Neutrophil (primary cell): Measurements from ENCODE around the gene EMP3.

Experiments used
- H3K27ac ChIP-seq: fragments of 200-600 bp; sonication (generic); 2 replicates; pipeline ENCODE4 v1.5.1; 2016; ENCODE audit warnings: mild to moderate bottlenecking, moderate library complexity
- H3K27me3 ChIP-seq: fragments of 200-600 bp; sonication (generic); 2 replicates; pipeline ENCODE4 v1.6.0; 2016; ENCODE audit warnings: mild to moderate bottlenecking
- H3K36me3 ChIP-seq: fragments of 200-600 bp; sonication (generic); 2 replicates; pipeline ENCODE4 v1.5.1; 2017
- H3K4me1 ChIP-seq, 2 experiments: fragments of 200-600 bp in 1 of 2; sonication (generic) in 1 of 2; 1 replicate in 1 of 2; 2 replicates in 1 of 2; pipeline versions ENCODE4 v1.5.1 to v1.6.1; 2013 to 2016; ENCODE audit warnings: low read depth in 1 of 2, low read length in 1 of 2, mild to moderate bottlenecking in 1 of 2, moderate library complexity in 1 of 2; ENCODE audit not compliant: control insufficient read depth in 1 of 2, insufficient read depth in 1 of 2
- H3K4me3 ChIP-seq, 2 experiments: fragments of 200-600 bp in 1 of 2; sonication (generic) in 1 of 2; 1 replicate in 1 of 2; 2 replicates in 1 of 2; pipeline ENCODE4 v1.5.1; 2013 to 2016; ENCODE audit warnings: low read depth in 1 of 2, low read length in 1 of 2, mild to moderate bottlenecking in 1 of 2, moderate library complexity in 1 of 2
- H3K9me3 ChIP-seq: fragments of 200-600 bp; sonication (generic); 2 replicates; pipeline ENCODE4 v1.5.1; 2016
- TF ChIP-seq, protein P1 (sequence below): fragments of 200-600 bp; sonication (generic); IDR thresholded peaks from 2 replicates; pipeline ENCODE4 v1.5.1; 2016; ENCODE audit warnings: antibody characterized with exemption

The EMP3 gene

DNA sequence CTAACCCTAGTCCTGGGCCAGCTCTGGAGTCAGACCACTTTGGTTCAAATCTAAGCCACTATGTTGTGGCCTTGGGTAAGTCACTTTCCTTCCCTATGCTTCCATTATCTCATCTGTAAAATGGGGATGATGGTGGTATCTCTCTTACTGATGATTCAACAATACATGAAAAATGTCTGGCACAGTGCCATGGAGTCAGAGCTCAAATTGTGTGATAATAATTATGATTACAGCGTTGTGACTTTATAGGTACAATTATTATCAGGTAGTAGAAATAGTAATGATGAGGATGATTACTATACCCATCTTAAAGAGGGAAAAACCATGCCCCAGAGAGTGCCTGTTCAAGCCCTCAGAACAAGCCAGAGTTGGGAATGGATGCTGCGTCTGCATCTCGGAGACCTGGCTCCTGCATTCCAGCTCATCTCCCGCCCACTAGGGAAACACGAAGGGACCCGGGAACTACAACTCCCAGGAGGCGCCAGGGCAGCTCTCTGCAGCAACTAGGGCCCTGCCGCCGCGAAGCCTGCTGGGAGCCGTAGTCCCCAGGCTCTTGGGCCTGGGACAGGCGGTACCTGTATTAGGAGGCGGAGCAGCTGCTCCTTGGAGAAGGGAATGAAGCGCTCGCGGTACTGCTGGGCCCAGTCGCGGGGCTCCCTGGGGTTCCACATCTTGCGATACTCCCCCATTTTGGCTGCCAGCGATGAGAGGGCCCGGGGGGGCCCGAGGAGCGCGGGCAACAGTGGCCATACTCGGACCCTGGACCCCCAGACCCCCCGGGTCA is 37.6 kb downstream of the EMP3 start:
- TF ChIP-seq, protein P1, sequence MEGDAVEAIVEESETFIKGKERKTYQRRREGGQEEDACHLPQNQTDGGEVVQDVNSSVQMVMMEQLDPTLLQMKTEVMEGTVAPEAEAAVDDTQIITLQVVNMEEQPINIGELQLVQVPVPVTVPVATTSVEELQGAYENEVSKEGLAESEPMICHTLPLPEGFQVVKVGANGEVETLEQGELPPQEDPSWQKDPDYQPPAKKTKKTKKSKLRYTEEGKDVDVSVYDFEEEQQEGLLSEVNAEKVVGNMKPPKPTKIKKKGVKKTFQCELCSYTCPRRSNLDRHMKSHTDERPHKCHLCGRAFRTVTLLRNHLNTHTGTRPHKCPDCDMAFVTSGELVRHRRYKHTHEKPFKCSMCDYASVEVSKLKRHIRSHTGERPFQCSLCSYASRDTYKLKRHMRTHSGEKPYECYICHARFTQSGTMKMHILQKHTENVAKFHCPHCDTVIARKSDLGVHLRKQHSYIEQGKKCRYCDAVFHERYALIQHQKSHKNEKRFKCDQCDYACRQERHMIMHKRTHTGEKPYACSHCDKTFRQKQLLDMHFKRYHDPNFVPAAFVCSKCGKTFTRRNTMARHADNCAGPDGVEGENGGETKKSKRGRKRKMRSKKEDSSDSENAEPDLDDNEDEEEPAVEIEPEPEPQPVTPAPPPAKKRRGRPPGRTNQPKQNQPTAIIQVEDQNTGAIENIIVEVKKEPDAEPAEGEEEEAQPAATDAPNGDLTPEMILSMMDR = no peak
- H3K4me3 ChIP-seq = peak overlapping the region; percentile 79 to 85

DNA sequence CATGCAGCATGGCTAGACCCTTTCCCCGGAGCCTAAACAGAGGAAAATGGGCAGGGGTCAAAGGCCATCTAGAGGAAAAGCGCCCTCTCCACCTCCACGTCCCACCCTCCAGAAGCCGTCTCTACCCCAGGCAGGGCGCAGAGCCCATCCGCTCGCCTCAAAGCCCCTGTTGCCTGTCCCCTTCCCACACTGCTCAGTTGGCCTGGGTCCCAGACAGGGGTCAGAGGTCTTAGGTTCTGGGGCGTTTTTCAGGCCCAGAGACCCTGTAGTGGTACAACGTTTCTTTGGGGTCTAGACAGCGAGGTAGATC is 38.1 kb downstream of the EMP3 start:
- Histone ChIP-seq H3K9me3 (no peaks in the 10 kb centered on the region), H3K27ac (peak overlapping the region; percentile 89), H3K4me1 (peaks cover 18 to 19% of the 10 kb centered on the region in 2 experiments), H3K4me3 (peak overlapping the region; percentile 79 to 85), H3K36me3 (no peaks in the 10 kb centered on the region), H3K27me3 (no peaks in the 10 kb centered on the region)
- TF ChIP-seq, protein P1 = no peak

More for the DNA sequence above, 37.6 kb downstream of the EMP3 start:
- peaks cover 18 to 19% of the 10 kb centered on the region in 2 experiments for H3K4me1 ChIP-seq
- H3K27me3 ChIP-seq = no peaks in the 10 kb centered on the region
- H3K27ac ChIP-seq = peak overlapping the region; percentile 89
- no peaks in the 10 kb centered on the region for H3K9me3 ChIP-seq
- H3K36me3 ChIP-seq = no peaks in the 10 kb centered on the region

DNA sequence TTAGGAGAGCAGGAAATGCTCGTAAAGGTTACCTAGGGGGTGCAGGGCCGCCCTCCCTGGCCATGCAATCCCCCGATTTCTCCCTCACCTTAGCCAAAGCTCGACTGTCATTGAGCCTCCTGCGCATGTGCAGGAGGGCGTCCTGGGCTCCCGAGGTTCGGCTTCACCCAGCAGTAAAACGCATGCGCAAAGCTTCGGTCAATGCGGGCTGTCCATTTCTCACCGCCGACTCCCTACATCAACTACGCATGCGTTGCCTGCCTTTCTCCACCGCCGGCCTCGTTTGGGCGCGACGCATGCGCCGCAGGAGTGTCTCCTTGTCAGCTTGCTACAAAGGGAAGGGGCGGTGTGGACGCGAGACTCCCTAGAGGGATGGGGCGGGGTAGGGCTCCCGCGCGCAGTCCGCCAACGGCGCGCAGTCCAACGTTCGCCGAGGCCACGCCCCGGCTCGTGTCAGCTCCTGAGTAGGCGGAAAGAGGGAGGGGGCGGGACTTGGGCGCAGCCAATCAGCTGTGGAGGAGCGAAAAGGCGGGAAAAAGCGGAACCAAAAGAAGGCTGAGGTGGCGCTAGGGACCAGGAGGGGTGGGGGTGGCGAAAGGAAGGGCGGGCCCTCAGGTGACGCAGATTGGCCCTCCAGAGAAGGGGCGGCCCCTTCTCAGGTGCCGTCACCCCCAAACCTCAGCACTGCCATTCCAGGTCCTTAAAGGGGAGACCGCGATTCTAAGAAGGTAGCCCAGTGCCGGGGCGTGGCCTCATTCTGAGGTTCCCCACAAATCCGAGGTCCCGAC is 38.7 kb downstream of the EMP3 start, which contains the start of the genes SYNGR4 and TMEM143:
Gene SYNGR4 (plus strand): TSS at position 558 of the 788 bp plus-strand sequence. CDS start 1,476 bp downstream, outside the sequence.
Gene TMEM143 (minus strand): TSS at position 131 of the 788 bp plus-strand sequence. CDS start 20 bp downstream, at position 111.
- H3K27me3 ChIP-seq = no peaks in the 10 kb centered on the region
- H3K9me3 ChIP-seq = no peaks in the 10 kb centered on the region
- H3K4me1 ChIP-seq = peaks cover 18 to 19% of the 10 kb centered on the region in 2 experiments
- H3K36me3 ChIP-seq = no peaks in the 10 kb centered on the region
- peak within 1 kb of the TSS; percentile 79 to 85 for H3K4me3 ChIP-seq
- peak within 1 kb of the TSS; percentile 89 for H3K27ac ChIP-seq
- TF ChIP-seq, protein P1 = peak; percentile 50

DNA sequence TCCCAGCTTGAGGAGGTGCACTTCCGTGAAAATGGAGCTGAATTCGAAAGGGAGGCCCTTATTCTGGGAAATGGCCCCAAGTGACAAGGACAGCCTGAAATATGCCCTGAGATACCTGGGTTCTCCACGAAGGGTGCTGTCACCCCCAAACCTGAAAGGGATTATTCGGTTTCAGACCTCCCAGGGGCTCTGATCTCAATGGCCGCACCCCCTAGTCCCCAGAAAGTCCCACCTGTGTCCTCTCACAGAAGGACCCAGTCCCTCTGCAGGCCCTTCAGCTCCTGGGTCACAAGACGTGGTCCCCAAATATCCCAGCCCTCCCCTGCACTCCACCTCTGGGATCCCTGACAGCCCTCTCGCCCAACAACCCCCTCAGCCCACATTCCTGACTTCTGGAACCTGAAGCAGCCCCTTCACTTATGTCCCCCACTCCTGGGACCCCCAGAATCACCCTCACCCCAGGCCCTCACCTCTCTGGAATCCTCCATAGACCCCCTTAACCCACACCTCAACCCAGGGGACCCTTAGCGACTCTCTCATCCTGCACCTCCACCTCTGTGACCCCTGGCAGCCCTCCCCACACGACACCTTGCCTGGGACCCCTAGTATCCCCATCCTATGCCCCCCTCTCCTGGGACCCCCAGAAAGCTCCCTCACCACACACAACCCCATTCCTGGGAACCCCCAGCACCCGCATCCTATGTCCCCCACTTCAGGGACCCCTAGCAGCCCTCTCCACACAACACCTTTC is 39.4 kb downstream of the EMP3 start:
- peak overlapping the region; percentile 79 to 85 for H3K4me3 ChIP-seq
- peak overlapping the region; percentile 89 for H3K27ac ChIP-seq

DNA sequence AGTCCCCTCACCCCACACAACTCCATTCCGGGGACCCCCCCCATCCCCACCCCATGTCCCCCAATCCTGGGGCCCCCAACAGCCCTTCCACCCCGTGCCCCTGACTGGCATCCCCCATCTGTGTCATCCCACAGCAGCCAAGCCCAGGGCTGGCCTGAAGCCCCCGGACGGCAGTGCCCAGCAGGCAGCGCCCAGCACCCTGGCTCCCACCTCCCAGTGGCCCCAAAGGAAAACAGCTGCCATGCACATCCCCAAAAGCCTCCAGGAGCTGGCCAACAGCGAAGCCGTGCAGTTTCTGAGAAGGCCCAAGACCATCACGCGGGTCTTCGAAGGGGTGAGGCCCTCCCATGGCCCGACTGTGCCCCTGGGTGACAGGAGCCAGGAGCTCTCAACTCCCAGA is 40.2 kb downstream of the EMP3 start:
- Histone ChIP-seq H3K27ac (no peak overlapping the region), H3K9me3 (no peaks in the 10 kb centered on the region), H3K4me1 (peaks cover 18 to 19% of the 10 kb centered on the region in 2 experiments), H3K4me3 (no peak overlapping the region), H3K36me3 (no peaks in the 10 kb centered on the region), H3K27me3 (no peaks in the 10 kb centered on the region)
- TF ChIP-seq, protein P1 = no peak

More for the DNA sequence above, 39.4 kb downstream of the EMP3 start:
- Histone ChIP-seq H3K4me1 (peaks cover 18 to 19% of the 10 kb centered on the region in 2 experiments), H3K27me3 (no peaks in the 10 kb centered on the region), H3K36me3 (no peaks in the 10 kb centered on the region), H3K9me3 (no peaks in the 10 kb centered on the region)
- TF ChIP-seq, protein P1 = no peak
